Measurements from ENCODE around the gene DNASE1L1.

The DNASE1L1 gene

GRCh38 chrX:154358011-154358410 is 51.0 kb downstream of the DNASE1L1 start:
- no peak overlapping the region for H3K4me3 ChIP-seq (ENCODE audit: low read depth, low read length)
- no peak for DNase-seq (ENCODE audit: low read depth)

GRCh38 chrX:154357205-154357604 is 51.8 kb downstream of the DNASE1L1 start:
- no peak for DNase-seq (ENCODE audit: low read depth)

GRCh38 chrX:154356596-154356995 is 52.5 kb downstream of the DNASE1L1 start:
- no peak for DNase-seq (ENCODE audit: low read depth)
- no peak overlapping the region for H3K4me3 ChIP-seq (ENCODE audit: low read depth, low read length)

More at GRCh38 chrX:154357205-154357604, 51.8 kb downstream of the DNASE1L1 start:
- no peak overlapping the region for H3K4me3 ChIP-seq (ENCODE audit: low read depth, low read length)

- no peak overlapping the region for H3K4me3 ChIP-seq (ENCODE audit: low read depth, low read length)
These were observed 53.3 kb downstream of the DNASE1L1 start for GRCh38 chrX:154355776-154356140.

GRCh38 chrX:154355094-154355775 is 53.8 kb downstream of the DNASE1L1 start:
- no peak overlapping the region for H3K4me3 ChIP-seq (ENCODE audit: low read depth, low read length)
- DNase-seq (ENCODE audit: low read depth): no peak

More at GRCh38 chrX:154355776-154356140, 53.3 kb downstream of the DNASE1L1 start:
- no peak for DNase-seq (ENCODE audit: low read depth)

- no peak overlapping the region for H3K4me3 ChIP-seq (ENCODE audit: low read depth, low read length)
- DNase-seq (ENCODE audit: low read depth): no peak
These were observed 54.5 kb downstream of the DNASE1L1 start for GRCh38 chrX:154354516-154354915.

GRCh38 chrX:154354013-154354412 is 55.0 kb downstream of the DNASE1L1 start:
- DNase-seq (ENCODE audit: low read depth): no peak

GRCh38 chrX:154353172-154353843 is 55.7 kb downstream of the DNASE1L1 start:
- H3K4me3 ChIP-seq (ENCODE audit: low read depth, low read length): no peak overlapping the region
- no peak for DNase-seq (ENCODE audit: low read depth)

More at GRCh38 chrX:154354013-154354412, 55.0 kb downstream of the DNASE1L1 start:
- no peak overlapping the region for H3K4me3 ChIP-seq (ENCODE audit: low read depth, low read length)

- no peak overlapping the region for H3K4me3 ChIP-seq (ENCODE audit: low read depth, low read length)
- no peak for DNase-seq (ENCODE audit: low read depth)
These were observed 56.6 kb downstream of the DNASE1L1 start for GRCh38 chrX:154352466-154352865.

- DNase-seq (ENCODE audit: low read depth): no peak
- no peak overlapping the region for H3K4me3 ChIP-seq (ENCODE audit: low read depth, low read length)
These were observed 57.0 kb downstream of the DNASE1L1 start for GRCh38 chrX:154352012-154352401.

All from skeletal muscle cell (primary cell).